GM21447 (cell line): ENCODE measurements around the gene EXOC4.

Experiments used
- ATAC-seq: cut with Tn5 transposase; IDR thresholded peaks from one replicate; pipeline ENCODE4 v1.9.1; 2021; ENCODE audit not compliant: unreplicated experiment

The EXOC4 gene

DNA sequence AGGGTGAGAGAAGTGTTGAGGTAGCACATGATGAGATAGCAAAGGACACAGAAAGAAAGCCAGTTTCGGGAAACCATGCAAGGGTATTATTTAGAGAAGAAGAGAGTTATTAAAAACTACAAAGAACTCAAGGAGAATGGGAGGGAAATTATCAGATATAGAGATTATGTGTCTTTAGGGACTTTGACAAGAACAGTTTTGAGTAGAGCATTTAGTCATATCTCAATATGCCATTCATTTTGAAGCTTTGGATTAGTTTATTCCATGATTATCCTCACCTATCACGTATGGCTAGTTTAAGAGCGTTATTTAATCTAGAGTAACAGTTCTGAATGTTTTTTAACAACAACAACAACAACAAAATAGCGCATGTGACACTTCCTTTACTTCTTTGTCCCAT, 409.4 kb downstream of the EXOC4 start:
- ATAC-seq, result no peak

GRCh38 chr7:133662830-133663229, 410.0 kb downstream of the EXOC4 start:
- ATAC-seq, result no peak

- ATAC-seq, result no peak
These were observed 411.6 kb downstream of the EXOC4 start for GRCh38 chr7:133664528-133664927.

- no peak for ATAC-seq
These were observed 415.6 kb downstream of the EXOC4 start for GRCh38 chr7:133668296-133669060.

- no peak for ATAC-seq
These were observed 416.2 kb downstream of the EXOC4 start for GRCh38 chr7:133669061-133669455.

DNA sequence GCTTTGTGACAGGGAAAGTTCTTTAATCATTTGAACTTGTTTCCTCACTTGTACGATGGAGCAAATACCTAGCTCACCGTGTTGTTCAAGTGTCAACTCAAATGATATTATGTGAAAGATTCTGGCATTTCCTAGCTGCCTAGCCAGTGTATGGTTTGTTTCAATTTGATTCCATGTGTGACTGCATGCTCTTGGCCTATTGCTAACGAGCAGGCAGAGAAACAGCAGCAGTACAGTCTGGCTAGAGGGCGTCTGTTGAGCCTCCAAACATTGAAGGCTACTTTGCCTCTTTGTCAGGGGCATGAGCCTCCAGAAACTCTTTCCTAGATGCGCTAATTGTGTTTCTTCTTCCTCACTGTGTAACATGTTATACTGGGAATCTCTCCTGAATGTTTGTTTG, 417.4 kb downstream of the EXOC4 start:
- ATAC-seq, result no peak

GRCh38 chr7:133672866-133673265, 420.0 kb downstream of the EXOC4 start:
- ATAC-seq, result no peak

DNA sequence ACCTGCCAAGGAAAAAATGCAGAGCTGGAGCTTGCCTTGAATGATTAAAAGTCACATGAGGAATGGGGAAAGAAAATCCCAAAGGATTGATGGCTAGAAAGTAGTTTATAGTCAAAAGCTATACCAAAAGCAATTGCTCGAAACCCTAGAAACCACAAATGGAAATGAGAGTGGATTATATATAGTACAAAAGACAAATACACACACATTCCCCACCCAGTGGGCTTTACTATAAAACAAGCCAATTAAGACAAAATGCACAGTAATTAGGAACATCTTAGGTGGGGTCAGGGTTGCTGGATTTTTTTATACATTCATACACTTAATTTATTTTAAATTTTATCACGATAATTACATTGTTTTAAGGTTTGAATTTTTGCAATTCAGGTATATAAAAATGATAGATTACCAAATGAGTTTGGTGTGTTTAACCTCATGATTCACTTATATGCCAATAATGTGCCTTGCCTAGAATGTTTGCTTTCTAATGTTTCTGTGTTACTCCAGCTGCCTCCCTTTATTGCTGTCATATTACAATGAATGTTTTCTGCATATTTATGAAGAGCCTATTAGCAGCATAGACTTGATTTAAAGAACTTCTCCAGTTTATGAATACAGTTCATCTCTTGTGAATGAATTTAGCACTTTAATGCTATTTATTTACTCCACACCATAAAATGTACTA, 421.3 kb downstream of the EXOC4 start:
- ATAC-seq, result no peak

DNA sequence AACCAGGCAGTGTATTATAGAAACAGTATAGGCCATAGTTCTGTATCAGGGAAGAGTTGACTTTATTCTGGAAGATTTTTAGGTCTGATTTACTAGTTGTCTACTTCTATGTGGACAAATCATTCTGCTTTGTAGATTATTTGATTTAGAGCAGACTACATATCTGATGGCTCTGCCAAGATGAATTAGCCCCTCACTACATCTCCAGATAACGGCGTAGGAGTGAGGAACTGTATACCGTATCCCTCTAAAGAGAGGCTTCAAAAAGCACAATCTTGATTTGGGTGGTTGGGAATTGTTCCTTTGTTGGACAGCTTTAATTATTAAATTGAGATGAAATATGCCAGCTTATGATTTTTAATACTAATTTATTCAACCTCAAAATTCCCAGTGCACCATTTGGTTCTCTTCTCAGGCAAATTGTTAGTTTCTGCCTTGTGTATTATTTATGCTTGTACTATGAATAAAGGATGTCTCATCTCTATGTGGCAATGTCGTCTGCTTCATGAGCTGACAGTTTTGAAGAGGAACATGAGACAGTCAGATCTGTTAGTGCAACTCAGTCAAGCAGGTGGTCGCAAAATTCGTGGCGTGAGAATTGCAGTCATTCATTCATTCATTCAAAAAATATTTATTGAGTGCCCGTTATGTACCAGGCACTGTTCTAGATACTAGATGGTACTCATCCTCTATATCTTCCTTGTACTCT, 422.8 kb downstream of the EXOC4 start:
- no peak for ATAC-seq

GRCh38 chr7:133676805-133677370, 424.0 kb downstream of the EXOC4 start:
- no peak for ATAC-seq

DNA sequence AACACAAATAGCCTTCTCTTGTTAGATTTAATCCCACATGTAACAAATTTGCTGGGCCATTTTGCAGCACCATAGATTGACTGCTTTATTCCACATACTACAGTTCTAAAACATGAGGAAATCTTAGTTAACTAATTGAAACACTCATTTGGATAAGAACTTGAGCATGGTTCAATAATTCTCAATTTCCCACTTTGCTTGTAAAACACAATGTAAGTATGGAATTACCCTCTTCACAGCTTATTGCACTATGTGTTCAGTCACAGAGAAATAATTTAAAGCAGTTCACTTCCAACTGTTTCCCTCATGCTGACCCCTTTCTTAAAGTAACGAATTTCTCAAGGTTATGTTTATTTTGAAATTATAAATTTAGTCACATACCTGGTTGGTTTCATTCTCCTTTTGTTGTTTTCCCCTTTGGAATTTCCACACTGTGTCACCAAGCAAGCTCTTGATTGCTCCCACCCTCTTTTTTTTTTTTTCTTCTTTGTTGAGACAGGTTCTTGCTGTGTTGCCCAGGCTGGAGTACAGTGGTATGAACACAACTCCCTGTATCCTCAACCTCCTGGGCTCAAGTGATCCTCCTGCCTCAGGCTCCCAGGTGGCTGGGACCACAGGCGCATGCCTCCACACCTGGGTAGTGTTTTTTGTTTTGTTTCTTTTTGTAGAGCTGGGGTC, 425.4 kb downstream of the EXOC4 start:
- no peak for ATAC-seq

DNA sequence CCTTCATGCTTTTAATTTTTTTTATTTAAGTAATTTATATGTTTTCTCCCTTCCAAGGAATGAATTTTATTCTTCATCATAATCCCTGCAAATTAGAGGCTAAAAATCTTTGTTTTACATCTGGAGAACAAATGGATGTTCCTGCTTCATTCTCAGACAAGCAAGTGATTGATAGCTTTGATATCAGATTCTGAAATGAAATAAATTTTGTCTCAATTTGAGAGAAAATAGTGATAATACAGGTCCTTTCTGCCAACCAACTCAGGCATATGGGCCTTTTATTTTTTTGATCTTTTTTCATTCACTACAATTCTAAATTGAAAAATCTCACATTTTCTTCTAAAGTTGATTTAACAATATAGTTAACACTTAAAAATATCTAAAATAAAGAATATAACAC, 427.1 kb downstream of the EXOC4 start:
- no peak for ATAC-seq

DNA sequence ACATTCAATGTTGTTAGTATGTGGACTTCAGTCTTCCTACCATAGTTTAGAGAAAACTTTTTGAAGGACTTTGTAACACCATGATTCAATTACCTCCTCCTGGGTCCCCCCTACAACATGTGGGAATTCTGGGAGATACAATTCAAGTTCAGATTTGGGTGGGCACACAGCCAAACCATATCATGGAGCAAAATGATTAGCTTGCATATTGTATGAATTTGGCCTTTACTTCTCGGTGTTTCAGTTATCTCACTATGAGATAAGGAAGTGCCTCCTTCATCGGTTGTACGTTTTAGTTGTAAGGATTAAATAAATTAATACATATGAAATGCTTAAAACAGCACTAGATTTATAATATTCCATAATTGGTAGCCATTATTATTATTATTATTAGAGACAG, 428.7 kb downstream of the EXOC4 start:
- ATAC-seq, result no peak

- ATAC-seq, result no peak
These were observed 429.7 kb downstream of the EXOC4 start for GRCh38 chr7:133682364-133683181.

- ATAC-seq, result no peak
These were observed 430.2 kb downstream of the EXOC4 start for GRCh38 chr7:133683182-133683454.

DNA sequence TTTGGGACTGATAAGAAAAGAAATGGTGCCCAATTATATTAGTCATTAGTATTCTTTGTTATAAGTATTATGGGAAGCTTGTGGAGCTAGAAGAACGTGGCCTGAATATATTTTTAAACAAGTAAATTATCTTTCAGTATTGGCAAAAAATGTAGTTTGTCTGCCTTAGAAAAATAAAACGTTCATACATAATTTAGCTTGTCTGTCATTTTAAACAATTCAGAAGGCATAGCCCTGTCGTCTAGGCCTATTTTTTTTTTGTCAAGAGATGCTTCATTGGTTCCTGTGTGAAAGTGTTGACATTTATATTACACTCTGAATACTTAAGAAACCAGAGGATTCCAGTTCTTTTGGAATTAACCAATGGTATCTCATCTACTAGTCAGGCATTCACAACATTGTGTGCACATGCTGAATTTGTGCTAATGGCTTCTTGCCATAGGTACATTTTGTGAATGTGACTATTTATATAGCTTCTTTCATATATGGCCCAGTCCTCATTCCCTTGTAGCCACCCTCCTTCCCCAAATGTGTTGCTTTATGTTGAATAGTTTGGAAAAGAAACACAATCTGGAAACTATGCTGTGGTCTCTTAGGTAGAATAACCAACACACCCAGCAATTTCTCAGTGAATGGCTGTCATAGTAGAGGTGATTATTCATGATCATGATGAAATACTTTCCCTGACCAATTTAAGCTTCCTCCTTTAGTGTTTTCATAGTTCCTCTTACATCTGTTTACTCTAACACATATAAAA, 435.8 kb downstream of the EXOC4 start:
- no peak for ATAC-seq

DNA sequence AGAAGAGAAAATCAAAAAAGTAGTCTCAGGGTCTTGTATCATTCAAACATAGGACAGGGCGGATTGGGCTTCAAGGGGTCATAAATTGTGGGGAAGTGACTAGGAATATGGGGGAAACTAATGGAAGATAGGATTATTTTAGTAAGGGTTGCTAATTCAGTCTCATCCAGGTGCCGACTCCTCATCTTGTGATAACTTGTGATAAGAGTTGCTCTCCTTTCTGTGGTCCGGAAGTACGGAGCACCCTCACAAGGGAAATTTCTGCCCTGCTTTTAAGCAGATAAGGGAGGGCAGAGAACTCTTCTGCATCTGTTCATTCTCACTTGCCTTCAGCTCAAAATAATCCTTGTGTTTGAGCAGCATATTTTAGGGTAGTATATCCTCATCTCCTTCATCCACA, 437.9 kb downstream of the EXOC4 start:
- ATAC-seq, result no peak

GRCh38 chr7:133691727-133692610, 439.1 kb downstream of the EXOC4 start:
- ATAC-seq, result no peak

GRCh38 chr7:133693281-133693680, 440.4 kb downstream of the EXOC4 start:
- no peak for ATAC-seq
